ENCODE data around the gene HIVEP3.

HIVEP3 gene

GRCh38 chr1:41672173-41672572, 246.5 kb downstream of the HIVEP3 start:
- no peak for DNase-seq (ENCODE audit: low read depth in 2 of 3, low spot score in 1 of 3)

- no peak for DNase-seq (ENCODE audit: low read depth in 2 of 3, low spot score in 1 of 3)
Measured at GRCh38 chr1:41671116-41671755, 247.5 kb downstream of the HIVEP3 start.

DNA sequence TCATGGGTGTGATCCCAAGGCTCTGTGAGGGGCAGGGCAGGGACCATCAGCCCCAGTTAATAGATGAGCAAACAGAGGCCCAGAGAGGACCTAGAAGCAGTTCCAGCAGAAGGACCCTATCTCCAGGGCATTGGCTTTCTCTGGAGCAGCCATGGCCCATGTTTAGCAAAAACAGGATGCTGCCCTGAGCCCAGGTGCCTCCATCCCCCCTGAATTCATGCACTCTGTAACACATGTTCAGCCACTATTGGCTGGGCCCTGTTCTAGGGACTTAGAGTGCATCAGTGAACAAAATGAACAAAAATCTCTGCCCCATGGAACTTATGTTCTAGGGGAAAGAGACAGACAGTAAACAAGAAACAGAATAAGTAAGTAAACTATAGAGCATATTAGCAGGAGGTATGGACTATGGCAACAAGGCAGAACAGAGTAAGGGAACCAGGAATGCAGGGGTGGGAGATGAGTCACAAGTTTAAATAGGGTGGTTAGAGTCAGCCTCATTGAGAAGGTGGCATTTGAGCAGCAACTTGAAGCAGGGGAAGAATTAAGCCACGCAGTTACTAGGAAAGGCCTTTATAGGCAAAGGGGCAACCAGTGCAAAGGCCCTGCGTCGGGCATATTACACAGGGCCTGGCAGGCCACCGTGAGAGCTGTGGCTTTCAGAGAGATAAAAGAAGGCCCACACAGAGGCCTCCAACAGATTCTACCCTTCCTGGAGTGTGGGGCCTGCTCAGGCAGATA, 248.3 kb downstream of the HIVEP3 start:
- DNase-seq (ENCODE audit: low read depth in 2 of 3, low spot score in 1 of 3) = no peak

DNA sequence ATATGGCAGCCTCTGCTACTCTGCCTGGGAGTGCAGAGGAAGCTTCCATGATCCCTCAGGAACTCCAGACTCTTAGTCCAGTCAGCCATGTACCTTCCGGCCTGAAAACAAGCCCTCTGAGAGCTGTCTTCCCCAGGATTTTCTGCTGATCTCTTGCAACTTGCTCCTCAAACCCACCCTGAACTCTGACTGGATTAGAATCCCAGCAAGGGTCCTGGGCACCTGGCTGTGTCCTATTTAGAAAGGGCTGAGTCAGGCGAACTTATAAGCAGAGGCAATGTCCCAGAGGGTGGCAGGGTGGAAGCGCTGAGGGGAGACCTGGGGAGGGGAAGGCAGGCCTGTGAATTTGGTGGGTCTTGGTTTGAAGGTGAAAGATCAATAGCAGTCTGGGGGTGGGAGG, 249.8 kb downstream of the HIVEP3 start:
- DNase-seq (ENCODE audit: low read depth in 2 of 3, low spot score in 1 of 3) = no peak

DNA sequence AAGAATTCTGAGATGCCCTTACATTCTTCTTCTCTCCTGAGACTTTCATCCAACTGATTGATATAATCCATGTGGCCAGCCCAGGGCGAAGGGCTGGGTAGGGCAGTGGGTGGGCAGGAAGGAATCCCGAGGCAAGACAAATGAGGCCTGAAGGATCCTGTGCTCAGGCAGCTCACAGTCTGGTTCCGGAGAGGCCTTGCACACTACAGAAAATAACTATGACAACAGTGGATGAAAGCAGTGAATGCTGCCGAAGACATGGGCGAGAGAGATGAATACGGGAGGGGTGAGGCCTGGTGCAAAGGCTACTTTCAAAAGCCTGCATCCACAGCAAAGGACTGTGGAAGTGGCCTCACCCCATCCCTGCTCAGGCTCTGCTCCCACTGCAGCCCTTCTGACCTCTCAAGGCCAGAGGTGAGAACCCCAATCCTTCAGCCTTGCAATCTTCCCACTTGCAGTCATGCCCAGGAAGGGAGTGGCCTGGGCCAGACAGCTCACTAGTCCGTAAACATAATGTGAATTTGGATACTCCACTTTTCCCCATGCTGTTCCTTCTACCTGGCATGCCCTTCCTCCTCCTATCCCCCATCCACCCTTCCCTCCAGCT, 250.6 kb downstream of the HIVEP3 start:
- DNase-seq (ENCODE audit: low read depth in 2 of 3, low spot score in 1 of 3) = no peak

DNA sequence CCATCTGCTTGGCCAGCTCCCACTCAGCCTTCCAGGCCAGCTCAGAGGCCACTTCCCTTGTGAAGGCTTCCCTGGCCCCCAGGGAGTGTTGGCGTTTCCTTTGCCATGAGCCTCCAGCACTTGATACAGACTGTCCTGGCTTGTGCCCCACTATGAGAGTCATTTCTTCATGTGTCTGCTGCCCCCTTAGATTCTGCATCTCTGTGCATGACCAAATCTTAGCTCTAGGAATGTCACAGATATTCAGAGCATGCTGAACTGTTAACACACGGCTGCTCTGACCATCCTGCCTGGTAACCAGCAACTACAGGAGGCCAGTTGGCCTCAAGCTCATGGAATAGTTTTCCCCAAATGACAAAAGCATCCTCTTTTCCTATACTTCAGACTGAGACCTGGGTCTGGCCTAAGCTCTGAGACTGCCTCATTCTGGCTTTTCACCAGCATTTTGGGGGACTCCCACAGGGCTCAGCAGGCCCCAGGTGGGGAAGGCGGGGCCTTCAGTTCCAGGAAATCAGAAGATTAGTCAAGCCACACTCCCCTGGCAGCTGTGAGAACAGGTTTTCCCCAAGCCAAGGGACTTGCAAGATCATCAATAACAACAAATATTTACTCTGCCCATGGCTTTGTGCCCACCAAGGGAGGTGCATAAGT, 251.6 kb downstream of the HIVEP3 start:
- DNase-seq (ENCODE audit: low read depth in 2 of 3, low spot score in 1 of 3) = peak; percentile 51 to 59 (median 57)

DNA sequence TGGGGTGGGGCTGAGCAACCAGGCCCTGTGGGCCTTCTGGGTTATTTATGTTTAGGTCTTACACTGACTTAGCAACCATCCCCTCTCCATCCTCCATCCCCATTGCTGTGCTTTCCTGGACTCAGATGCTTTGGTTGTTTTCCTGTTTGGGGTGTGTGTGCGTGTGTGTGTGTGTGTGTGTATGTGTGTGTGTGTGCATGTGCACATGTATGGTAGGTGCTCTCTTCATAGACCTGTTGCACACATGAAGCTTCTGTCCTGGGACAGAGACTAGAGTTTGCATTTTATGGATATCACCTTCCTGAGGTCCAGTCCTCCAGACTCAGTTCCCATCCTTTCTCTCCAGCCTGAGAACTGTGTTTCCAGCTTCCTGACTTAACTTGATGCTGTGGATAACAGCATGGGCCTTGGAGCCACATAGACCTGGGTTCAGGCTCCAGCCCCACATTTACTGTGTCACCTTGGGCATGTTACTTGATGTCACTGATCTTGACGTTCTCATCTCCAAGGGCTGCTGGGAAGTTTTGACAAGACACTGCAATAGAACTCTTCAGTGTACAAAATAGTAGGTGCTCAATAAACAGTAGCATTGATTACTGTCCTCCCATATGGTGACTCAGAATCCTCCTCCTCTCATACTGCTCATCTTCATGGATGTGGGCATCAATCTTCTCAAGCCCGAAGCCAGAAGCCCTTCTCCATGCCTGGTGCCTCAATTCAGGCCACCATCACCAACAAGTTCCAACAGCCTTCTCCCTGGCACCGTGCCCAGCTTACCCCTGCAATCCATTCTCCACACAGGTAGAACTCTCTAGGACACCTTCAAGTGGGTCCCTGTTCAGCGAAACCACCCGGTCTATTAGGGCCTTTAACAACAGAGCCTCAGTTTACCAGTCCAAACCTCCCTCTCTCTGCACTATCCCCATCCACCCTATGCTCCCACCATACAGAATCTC, 252.5 kb downstream of the HIVEP3 start:
- DNase-seq (ENCODE audit: low read depth in 2 of 3, low spot score in 1 of 3) = no peak

DNA sequence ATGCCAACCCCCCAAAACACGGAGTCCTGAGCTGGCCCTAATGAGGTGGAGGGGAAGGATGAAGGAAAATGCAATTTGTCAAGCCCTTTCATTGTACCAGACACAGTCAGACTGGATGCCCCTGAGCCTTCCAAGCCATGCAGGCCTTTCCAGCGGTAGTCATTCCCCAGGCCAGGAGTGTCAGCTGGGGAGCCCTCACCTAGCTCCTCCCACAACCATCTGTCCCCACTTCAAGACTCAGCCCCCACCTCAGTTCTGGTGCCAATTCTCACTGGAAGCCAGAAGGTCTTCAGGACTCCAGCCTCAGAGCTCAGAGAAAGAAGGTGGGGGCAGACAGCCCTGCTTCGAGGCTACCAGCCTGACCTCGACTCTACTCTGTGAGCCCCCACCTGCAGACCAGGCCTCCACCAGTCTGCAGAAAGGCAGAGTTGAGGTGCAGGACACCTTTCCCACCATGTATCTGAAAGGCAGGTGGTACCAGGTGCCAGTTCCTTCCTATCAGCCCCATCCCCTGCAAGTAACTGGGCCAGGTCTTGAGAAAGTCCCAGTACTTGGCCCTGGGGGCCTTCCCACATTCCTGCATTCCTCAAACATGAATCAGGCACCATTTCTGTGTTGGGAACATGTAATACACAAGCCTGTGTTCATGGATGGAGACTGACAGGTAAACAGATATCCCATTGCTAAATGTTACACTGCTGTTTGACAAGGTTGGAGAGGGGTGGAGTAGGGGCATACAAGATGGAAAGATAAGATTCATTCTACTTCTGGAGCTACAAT, 253.7 kb downstream of the HIVEP3 start:
- no peak for DNase-seq (ENCODE audit: low read depth in 2 of 3, low spot score in 1 of 3)

GRCh38 chr1:41663671-41664400, 254.9 kb downstream of the HIVEP3 start:
- DNase-seq (ENCODE audit: low read depth in 2 of 3, low spot score in 1 of 3) = no peak

- DNase-seq (ENCODE audit: low read depth in 2 of 3, low spot score in 1 of 3) = no peak
Measured at GRCh38 chr1:41662765-41663437, 255.8 kb downstream of the HIVEP3 start.

GRCh38 chr1:41662061-41662764, 256.5 kb downstream of the HIVEP3 start:
- peak in 2 of 3 donors; percentile 67 to 76 for DNase-seq (ENCODE audit: low read depth in 2 of 3, low spot score in 1 of 3)

GRCh38 chr1:41661428-41662060, 257.2 kb downstream of the HIVEP3 start:
- peak in 1 of 3 donors; percentile 21 for DNase-seq (ENCODE audit: low read depth in 2 of 3, low spot score in 1 of 3)

- DNase-seq (ENCODE audit: low read depth in 2 of 3, low spot score in 1 of 3) = no peak
Measured at GRCh38 chr1:41660570-41661427, 257.9 kb downstream of the HIVEP3 start.

DNA sequence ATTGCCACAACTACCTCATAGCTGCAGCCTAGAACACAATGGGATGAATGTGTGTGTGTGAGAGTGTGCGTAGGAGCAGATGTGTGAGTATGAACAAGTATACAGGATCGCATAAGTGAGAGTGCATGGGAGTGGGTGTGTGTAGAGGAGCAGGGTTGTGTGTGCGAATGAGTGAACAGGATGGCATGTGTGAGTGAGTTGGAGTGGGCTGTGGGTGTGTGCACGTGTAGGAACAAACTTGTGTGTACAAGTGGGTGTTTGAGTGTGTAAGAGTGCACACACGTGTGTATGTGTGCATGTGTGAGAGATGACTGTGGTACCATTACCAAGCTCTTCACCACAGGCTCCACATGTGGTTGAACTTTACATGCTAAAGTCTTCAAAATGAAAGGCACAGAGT, 258.8 kb downstream of the HIVEP3 start:
- no peak for DNase-seq (ENCODE audit: low read depth in 2 of 3, low spot score in 1 of 3)

GRCh38 chr1:41659159-41659495, 259.6 kb downstream of the HIVEP3 start:
- no peak for DNase-seq (ENCODE audit: low read depth in 2 of 3, low spot score in 1 of 3)

GRCh38 chr1:41658431-41659158, 260.1 kb downstream of the HIVEP3 start:
- no peak for DNase-seq (ENCODE audit: low read depth in 2 of 3, low spot score in 1 of 3)

All from stimulated activated CD4-positive, alpha-beta T cell treated with anti-CD3 and anti-CD28 coated beads, Interleukin-12 subunit alpha, Interleukin-12 subunit beta, amount 100 ng/mL, for 48 hours (primary cell).